Tibial nerve (tissue), 4 donors: ENCODE results near the gene CXCL14. TPM values are rescaled to one million over a fixed set of nuclear protein-coding genes. Genes with fewer than 3 reads are reported as not detected.

Source experiments
- DNase-seq, 2 donors: peaks; one replicate each; pipeline ENCODE4 v3.0.0-alpha.2; 2019; ENCODE audit warnings: low spot score in 2 of 2
- H3K27ac ChIP-seq, 4 donors: fragments of 200-600 bp; sonication (generic) in 3 of 4; one replicate each; pipeline ENCODE4 v1.5.1; 2017 to 2019; ENCODE audit warnings: mild to moderate bottlenecking in 1 of 4
- H3K27me3 ChIP-seq, 2 donors: fragments of 200-600 bp; sonication (generic) in 1 of 2; one replicate each; pipeline versions ENCODE4 v1.5.1 to v1.6.0; 2017 to 2019
- H3K36me3 ChIP-seq, 3 donors: fragments of 200-600 bp; sonication (generic); one replicate each; pipeline ENCODE4 v1.5.1; 2018 to 2019
- H3K4me1 ChIP-seq, 4 donors: fragments of 200-600 bp; sonication (generic) in 3 of 4; one replicate each; pipeline ENCODE4 v1.5.1; 2017 to 2019
- H3K4me3 ChIP-seq, 4 donors: fragments of 200-600 bp; sonication (generic) in 3 of 4; one replicate each; pipeline ENCODE4 v1.5.1; 2017 to 2019; ENCODE audit warnings: mild to moderate bottlenecking in 1 of 4, moderate library complexity in 1 of 4
- H3K9me3 ChIP-seq, 4 donors: fragments of 200-600 bp; sonication (generic) in 3 of 4; one replicate each; pipeline ENCODE4 v1.5.1; 2017 to 2019
- EP300 ChIP-seq, 2 donors: sonication (generic); formaldehyde crosslinking; IDR thresholded peaks; one replicate each; pipeline ENCODE4 v1.6.1; 2017; ENCODE audit warnings: antibody characterized with exemption in 2 of 2, mild to moderate bottlenecking in 1 of 2
- POLR2A ChIP-seq, 2 donors: fragments of 450-650 bp; IDR thresholded peaks; one replicate each; pipeline ENCODE4 v1.6.1; 2017; ENCODE audit warnings: antibody characterized with exemption in 2 of 2, mild to moderate bottlenecking in 2 of 2, moderate library complexity in 2 of 2
- WGBS, 2 donors: methylation state at CpG; one replicate each; pipeline ENCODE4 v1.1.5; 2018; 5-methylcytosine and 5-hydroxymethylcytosine counted together
- total RNA-seq, 4 donors: library from RNA; depleted of rRNA; stranded (reverse); fragments of >200 nt; gene quantifications; one replicate each; pipeline ENCODE4 v1.1.0, GENCODE V29; 2016
- TF ChIP-seq, protein P1 (sequence below), 5 experiments: fragments of 200-600 bp in 3 of 5; fragments of 450-650 bp in 2 of 5; sonication (generic) in 3 of 5; IDR thresholded peaks; one replicate each; pipeline ENCODE4 v1.5.1; 2016 to 2019; ENCODE audit warnings: antibody characterized with exemption in 5 of 5, mild to moderate bottlenecking in 3 of 5, moderate library complexity in 2 of 5

CXCL14 gene
- total RNA-seq, 4 donors from 2014 or later = 76.5 to 171 (median 111) TPM

- H3K27ac ChIP-seq = no peak overlapping the region
- no peaks in the 10 kb centered on the region for H3K9me3 ChIP-seq
- DNase-seq = no peak
- no peaks in the 10 kb centered on the region for H3K27me3 ChIP-seq
- peaks cover 0 to 7% (median 0%) of the 10 kb centered on the region in 4 donors for H3K4me1 ChIP-seq
- WGBS, 2 donors = 73 to 78% methylated on average over 6 of the region's 6 CpGs
- H3K4me3 ChIP-seq = no peak overlapping the region
- TF ChIP-seq EP300 (IDR thresholded peaks at IDR 0.05) = no peak
- TF ChIP-seq, protein P1, sequence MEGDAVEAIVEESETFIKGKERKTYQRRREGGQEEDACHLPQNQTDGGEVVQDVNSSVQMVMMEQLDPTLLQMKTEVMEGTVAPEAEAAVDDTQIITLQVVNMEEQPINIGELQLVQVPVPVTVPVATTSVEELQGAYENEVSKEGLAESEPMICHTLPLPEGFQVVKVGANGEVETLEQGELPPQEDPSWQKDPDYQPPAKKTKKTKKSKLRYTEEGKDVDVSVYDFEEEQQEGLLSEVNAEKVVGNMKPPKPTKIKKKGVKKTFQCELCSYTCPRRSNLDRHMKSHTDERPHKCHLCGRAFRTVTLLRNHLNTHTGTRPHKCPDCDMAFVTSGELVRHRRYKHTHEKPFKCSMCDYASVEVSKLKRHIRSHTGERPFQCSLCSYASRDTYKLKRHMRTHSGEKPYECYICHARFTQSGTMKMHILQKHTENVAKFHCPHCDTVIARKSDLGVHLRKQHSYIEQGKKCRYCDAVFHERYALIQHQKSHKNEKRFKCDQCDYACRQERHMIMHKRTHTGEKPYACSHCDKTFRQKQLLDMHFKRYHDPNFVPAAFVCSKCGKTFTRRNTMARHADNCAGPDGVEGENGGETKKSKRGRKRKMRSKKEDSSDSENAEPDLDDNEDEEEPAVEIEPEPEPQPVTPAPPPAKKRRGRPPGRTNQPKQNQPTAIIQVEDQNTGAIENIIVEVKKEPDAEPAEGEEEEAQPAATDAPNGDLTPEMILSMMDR (IDR thresholded peaks at IDR 0.05) = no peak
- TF ChIP-seq POLR2A (IDR thresholded peaks at IDR 0.05) = no peak
- H3K36me3 ChIP-seq = no peaks in the 10 kb centered on the region
Observed at GRCh38 chr5:135568246-135568645, 10.5 kb downstream of the CXCL14 start.

DNA sequence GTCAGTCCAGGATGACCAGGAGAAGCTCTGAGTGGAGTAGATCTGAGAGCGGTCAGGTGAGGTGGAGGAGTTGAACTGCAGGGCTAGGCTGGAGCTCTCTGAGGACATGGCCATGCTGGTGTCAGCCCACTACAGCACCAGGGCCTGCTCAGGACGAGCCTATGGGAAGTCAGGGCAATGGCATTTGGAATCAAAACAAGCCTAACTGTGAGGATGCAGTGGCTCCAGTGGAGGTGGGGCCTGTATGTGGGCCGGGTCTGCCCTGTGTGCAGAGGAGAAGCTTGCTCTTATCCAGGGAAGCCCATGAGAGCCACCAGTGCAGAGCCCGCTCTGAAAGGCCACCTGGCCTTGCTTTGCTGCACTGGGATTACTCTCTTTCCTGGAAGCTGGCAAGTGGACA is 11.1 kb downstream of the CXCL14 start:
- Histone ChIP-seq H3K4me3 (no peak overlapping the region), H3K4me1 (peaks cover 0 to 7% (median 0%) of the 10 kb centered on the region in 4 donors), H3K9me3 (no peaks in the 10 kb centered on the region), H3K27me3 (no peaks in the 10 kb centered on the region), H3K27ac (no peak overlapping the region), H3K36me3 (no peaks in the 10 kb centered on the region)
- DNase-seq = no peak
- TF ChIP-seq, protein P1 (IDR thresholded peaks at IDR 0.05) = no peak
- WGBS, 2 donors = 70 to 73% methylated on average over 4 of the region's 4 CpGs

DNA sequence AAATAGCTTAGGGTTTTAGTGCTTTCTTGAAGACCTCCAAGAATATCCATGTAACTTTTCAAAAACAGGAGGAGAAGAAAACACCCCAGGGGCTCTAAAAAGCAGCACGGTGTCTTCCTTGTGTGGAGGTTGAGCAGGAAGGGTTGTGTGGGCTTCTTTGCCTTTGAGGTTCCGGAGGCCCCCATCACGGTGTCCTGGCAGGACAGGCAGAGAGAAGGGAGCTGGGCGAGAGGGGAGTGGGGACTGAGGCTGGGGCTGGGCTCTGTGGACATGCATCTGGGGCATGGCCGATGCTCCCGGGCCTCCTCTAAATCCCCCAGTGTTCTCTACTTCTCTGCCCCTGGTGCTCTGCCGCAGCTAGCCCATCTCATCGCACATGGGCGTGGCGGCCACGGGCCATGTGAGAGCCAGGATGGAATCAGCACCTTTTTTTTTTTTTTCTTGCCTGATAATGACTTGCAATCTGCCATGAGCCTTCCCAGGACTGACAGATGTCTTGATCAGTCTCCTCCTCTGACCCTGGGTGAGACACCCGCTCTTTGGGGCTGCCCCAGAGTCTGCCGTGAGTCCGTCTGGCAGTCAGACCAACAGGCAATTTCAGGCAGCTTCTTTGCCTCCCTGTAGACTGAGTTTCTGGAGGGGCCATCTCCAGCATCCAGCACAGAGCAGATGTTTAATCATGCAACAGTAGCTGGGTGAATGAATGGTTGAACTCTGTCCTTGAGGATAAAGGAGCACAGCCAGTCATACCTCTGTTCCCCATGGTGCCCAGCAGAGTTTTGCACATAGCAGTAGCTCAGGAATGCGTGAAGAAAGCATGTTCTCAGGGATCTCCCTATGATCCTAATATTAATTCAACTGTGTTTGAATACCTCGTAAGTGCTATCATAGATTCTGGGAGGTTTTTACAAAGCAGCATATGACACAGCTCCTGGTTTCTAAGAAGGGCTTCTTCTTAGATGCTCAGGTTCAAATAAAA is 12.1 kb downstream of the CXCL14 start:
- no peaks in the 10 kb centered on the region for H3K27me3 ChIP-seq
- no peak overlapping the region for H3K27ac ChIP-seq
- DNase-seq = no peak
- H3K9me3 ChIP-seq = no peaks in the 10 kb centered on the region
- WGBS, 2 donors = 84 to 89% methylated on average over 16 of the region's 16 CpGs
- no peak for TF ChIP-seq POLR2A (IDR thresholded peaks at IDR 0.05)
- TF ChIP-seq EP300 (IDR thresholded peaks at IDR 0.05) = no peak
- TF ChIP-seq, protein P1 (IDR thresholded peaks at IDR 0.05) = no peak
- no peak overlapping the region for H3K4me3 ChIP-seq
- H3K4me1 ChIP-seq = peaks cover 0 to 7% (median 0%) of the 10 kb centered on the region in 4 donors
- no peaks in the 10 kb centered on the region for H3K36me3 ChIP-seq

DNA sequence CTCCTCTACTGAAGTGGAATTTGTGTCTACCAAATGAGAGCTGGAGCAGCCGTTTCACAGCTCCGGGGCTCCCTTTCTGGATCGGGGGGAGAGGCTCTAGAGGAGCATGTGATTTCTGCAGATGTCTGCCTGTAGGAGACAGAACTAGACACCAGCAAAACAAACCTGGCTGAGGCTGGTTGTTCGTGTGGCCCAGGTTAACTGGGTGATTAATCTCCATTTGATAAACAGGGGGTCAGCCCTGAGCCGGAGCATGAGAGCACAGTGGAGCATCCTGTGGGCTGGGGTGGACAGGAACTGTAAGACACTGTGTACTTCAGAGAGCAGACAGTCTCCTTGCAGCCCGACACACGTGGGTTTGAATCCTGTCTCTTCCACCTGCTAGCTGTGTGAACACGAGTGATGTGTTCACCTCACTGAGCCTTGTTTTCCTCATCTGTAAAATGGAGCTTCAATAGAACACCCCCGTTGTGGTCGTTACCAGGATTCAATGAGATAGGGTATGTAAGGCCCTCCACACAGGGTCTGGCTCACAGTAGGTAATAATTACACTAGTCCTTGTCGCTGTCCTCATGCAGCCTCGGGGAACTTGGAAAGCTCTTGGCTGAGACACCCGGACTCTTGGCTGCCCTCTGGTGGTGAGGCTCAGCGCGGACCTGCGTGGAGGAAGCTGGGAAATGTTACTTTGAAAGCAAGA is 12.9 kb downstream of the CXCL14 start:
- no peaks in the 10 kb centered on the region for H3K9me3 ChIP-seq
- peaks cover 0 to 11% (median 0%) of the 10 kb centered on the region in 4 donors for H3K4me1 ChIP-seq
- H3K4me3 ChIP-seq = no peak overlapping the region
- 31 to 36% methylated on average over 16 of the region's 16 CpGs for WGBS, 2 donors
- no peaks in the 10 kb centered on the region for H3K27me3 ChIP-seq
- H3K27ac ChIP-seq = no peak overlapping the region
- no peak for TF ChIP-seq POLR2A (IDR thresholded peaks at IDR 0.05)
- TF ChIP-seq, protein P1 (IDR thresholded peaks at IDR 0.05) = peak; percentile 52 to 79 (median 74)
- DNase-seq = peak; percentile 60 to 76
- no peaks in the 10 kb centered on the region for H3K36me3 ChIP-seq

DNA sequence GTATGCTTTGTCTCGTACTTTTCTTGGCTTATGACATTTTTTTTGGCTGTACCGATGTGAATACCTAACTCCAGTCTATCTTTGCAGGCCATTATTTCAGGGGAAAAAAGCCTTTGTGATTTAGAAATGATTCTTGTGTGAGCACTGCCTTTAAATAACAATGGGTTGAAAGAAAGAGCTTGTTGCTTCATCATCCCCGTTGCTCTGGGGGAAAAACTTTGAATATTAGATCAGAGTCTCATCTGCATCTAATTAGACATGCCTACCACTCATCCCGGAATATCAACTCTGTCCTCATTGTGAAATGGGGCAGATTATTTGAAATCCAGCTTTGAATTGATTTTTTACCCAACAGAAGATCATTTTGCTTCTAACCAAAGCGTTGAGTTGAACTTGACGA is 13.5 kb downstream of the CXCL14 start:
- H3K27ac ChIP-seq = no peak overlapping the region
- no peaks in the 10 kb centered on the region for H3K27me3 ChIP-seq
- no peak overlapping the region for H3K4me3 ChIP-seq
- no peak for DNase-seq
- no peaks in the 10 kb centered on the region for H3K9me3 ChIP-seq
- TF ChIP-seq EP300 (IDR thresholded peaks at IDR 0.05) (no peak), POLR2A (IDR thresholded peaks at IDR 0.05) (no peak)
- TF ChIP-seq, protein P1 (IDR thresholded peaks at IDR 0.05) = no peak
- WGBS, 2 donors = 58 to 59% methylated on average over 6 of the region's 6 CpGs
- H3K4me1 ChIP-seq = peaks cover 0 to 14% (median 0%) of the 10 kb centered on the region in 4 donors
- no peaks in the 10 kb centered on the region for H3K36me3 ChIP-seq
